HEK293T (cell line): ENCODE results near the gene SMIM36.
"Not testable (repeated sequence)": the region's sequence is repeated elsewhere in the genome, so short reads cannot be mapped to it uniquely, and the experiment has no call there.

ENCODE experiments used
- CTCF ChIA-PET: fragments of 350-600 bp; formaldehyde crosslinking; extraction: SDS; loops from one replicate; lab custom pipeline; 2021; ENCODE audit warnings: antibody characterized with exemption, inconsistent platforms; lab: Yijun Ruan, JAX
- POLR2A ChIA-PET: fragments of 350-600 bp; formaldehyde crosslinking; extraction: SDS; loops from one replicate; lab custom pipeline; 2020; ENCODE audit warnings: antibody characterized with exemption, inconsistent platforms; lab: Yijun Ruan, JAX
- DNase-seq: peaks from one replicate; pipeline ENCODE4 v3.0.0; 2012; ENCODE audit warnings: mixed read lengths; ENCODE audit errors: extremely low spot score
- ARNT ChIP-seq: fragments of 450-650 bp; IDR thresholded peaks from 2 replicates; pipeline ENCODE4 v1.6.1; 2017; ENCODE audit warnings: mild to moderate bottlenecking
- BHLHE40 ChIP-seq: fragments of 450-650 bp; IDR thresholded peaks from 2 replicates; pipeline ENCODE4 v1.6.1; 2016; ENCODE audit warnings: mild to moderate bottlenecking, moderate library complexity, borderline replicate concordance
- CTBP1 ChIP-seq: fragments of 450-650 bp; IDR thresholded peaks from 2 replicates; pipeline ENCODE4 v1.6.1; 2016; ENCODE audit warnings: borderline replicate concordance
- ELF4 ChIP-seq: fragments of 450-650 bp; IDR thresholded peaks from 2 replicates; pipeline ENCODE4 v1.6.1; 2017; ENCODE audit warnings: antibody characterized with exemption
- FOXA1 ChIP-seq: fragments of 450-650 bp; IDR thresholded peaks from 2 replicates; pipeline ENCODE4 v1.6.1; 2016; ENCODE audit warnings: mild to moderate bottlenecking
- FOXK2 ChIP-seq: fragments of 450-650 bp; IDR thresholded peaks from 2 replicates; pipeline ENCODE4 v1.6.1; 2016; ENCODE audit warnings: mild to moderate bottlenecking
- FOXM1 ChIP-seq: fragments of 450-650 bp; IDR thresholded peaks from 2 replicates; pipeline ENCODE4 v1.6.1; 2017; ENCODE audit warnings: mild to moderate bottlenecking, borderline replicate concordance
- HDGF ChIP-seq: fragments of 450-650 bp; IDR thresholded peaks from 2 replicates; pipeline ENCODE4 v1.6.1; 2017; ENCODE audit warnings: antibody characterized with exemption, borderline replicate concordance
- L3MBTL2 ChIP-seq: fragments of 450-650 bp; conservative IDR thresholded peaks from 2 replicates; pipeline ENCODE4 v1.6.1; 2016; ENCODE audit warnings: mild to moderate bottlenecking
- LEF1 ChIP-seq: fragments of 450-650 bp; IDR thresholded peaks from 2 replicates; pipeline ENCODE4 v1.6.1; 2017; ENCODE audit warnings: mild to moderate bottlenecking, borderline replicate concordance
- NFRKB ChIP-seq: fragments of 450-650 bp; IDR thresholded peaks from 2 replicates; pipeline ENCODE4 v1.6.1; 2016; ENCODE audit warnings: mild to moderate bottlenecking, moderate library complexity
- SP1 ChIP-seq: fragments of 450-650 bp; IDR thresholded peaks from 2 replicates; pipeline ENCODE4 v1.6.1; 2017
- SUZ12 ChIP-seq: fragments of 450-650 bp; IDR thresholded peaks from 2 replicates; pipeline ENCODE4 v1.6.1; 2016; ENCODE audit warnings: mild to moderate bottlenecking
- TARDBP ChIP-seq: fragments of 450-650 bp; IDR thresholded peaks from 2 replicates; pipeline ENCODE4 v1.6.1; 2016
- ZNF384 ChIP-seq: fragments of 450-650 bp; IDR thresholded peaks from 2 replicates; pipeline ENCODE4 v1.6.1; 2016
- TF ChIP-seq, protein P1 (sequence below): fragments of 450-650 bp; IDR thresholded peaks from 2 replicates; pipeline ENCODE4 v1.6.1; 2016

Gene SMIM36

DNA sequence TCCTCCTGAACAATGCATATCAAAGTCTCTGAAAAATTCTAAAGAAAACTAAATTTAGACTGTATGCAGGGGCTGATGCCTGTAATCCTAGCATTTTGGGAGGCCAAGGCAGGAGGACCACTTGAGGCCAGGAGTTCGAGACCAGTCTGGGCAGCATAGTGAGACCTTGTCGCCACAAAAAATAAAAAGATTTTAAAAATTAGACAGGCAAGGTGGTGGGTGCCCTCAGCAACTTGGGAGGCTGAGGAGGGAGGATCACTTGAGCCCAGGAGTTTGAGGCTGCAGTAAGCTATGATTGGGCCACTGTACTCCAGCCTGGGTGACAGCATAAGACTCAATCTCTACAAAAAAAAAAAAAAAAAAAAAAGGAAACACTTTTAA, 59.5 kb downstream of the SMIM36 start:
- ChIA-PET CTCF (no interaction called here), POLR2A (no interaction called here)
- TF ChIP-seq SUZ12 = no peak
- TF ChIP-seq, protein P1, sequence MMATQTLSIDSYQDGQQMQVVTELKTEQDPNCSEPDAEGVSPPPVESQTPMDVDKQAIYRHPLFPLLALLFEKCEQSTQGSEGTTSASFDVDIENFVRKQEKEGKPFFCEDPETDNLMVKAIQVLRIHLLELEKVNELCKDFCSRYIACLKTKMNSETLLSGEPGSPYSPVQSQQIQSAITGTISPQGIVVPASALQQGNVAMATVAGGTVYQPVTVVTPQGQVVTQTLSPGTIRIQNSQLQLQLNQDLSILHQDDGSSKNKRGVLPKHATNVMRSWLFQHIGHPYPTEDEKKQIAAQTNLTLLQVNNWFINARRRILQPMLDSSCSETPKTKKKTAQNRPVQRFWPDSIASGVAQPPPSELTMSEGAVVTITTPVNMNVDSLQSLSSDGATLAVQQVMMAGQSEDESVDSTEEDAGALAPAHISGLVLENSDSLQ = no peak
- no peak for TF ChIP-seq TARDBP
- TF ChIP-seq CTBP1 = no peak
- DNase-seq = no peak

DNA sequence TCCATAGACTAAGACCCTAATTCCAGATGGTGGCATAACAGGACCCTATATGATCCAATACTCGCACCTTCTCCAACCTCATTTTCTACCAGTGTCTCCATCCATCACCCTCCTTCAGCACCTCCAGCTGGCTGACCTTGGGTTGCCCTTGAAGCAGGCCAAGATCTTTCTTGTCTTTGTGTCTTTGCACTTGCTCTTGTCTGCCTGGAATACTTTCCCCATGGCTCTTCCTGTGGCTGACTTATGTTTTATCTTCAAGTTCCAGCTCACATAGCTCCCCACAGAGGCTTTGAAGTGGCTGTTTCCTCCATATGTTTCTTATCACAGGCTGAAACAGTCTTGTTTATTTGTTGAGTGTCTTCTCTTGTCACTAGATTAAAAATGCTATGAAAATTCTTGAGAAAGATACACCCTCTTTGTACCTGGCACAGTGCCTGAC, 60.0 kb downstream of the SMIM36 start:
- ChIA-PET CTCF (no interaction called here), POLR2A (no interaction called here)
- DNase-seq = no peak
- TF ChIP-seq FOXK2 (no peak), NFRKB (no peak), FOXA1 (no peak), SP1 (no peak), HDGF (no peak), CTBP1 (no peak), ARNT (no peak), TARDBP (no peak), SUZ12 (no peak), L3MBTL2 (no peak)
- TF ChIP-seq, protein P1 = no peak

DNA sequence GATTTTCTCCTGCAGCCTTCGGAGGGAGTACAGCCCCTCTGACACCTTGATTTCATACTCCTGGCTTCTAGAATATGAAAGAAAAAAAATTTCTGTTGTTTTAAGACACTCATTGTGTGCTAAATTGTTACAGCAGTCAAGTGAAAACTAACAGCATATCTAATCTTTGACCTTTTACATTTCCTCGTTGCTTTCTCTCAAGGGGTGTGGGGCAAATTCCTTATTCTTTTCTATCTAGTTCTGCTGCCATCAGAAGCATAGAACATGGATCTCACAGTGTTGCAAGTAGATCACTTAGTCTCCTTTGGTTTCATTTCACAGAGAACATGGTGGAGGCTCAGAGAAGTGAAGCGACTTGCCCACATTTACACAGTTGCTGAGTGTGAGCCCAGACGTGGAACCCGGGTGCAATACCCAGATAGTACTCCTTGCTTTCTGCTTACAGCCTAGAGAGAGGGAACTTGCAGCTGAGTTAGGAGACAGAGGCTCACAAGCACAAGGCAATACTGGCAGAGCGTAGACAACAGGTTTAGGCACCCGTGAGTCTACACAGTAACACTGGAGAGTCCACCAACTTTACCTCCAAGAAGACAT, 60.9 kb downstream of the SMIM36 start:
- no peak for TF ChIP-seq NFRKB
- no peak for TF ChIP-seq SUZ12
- no peak for TF ChIP-seq FOXK2
- TF ChIP-seq LEF1 = no peak
- TF ChIP-seq L3MBTL2 = no peak
- TF ChIP-seq TARDBP = no peak
- DNase-seq = no peak
- ChIA-PET POLR2A (no interaction called here), CTCF (no interaction called here)

DNA sequence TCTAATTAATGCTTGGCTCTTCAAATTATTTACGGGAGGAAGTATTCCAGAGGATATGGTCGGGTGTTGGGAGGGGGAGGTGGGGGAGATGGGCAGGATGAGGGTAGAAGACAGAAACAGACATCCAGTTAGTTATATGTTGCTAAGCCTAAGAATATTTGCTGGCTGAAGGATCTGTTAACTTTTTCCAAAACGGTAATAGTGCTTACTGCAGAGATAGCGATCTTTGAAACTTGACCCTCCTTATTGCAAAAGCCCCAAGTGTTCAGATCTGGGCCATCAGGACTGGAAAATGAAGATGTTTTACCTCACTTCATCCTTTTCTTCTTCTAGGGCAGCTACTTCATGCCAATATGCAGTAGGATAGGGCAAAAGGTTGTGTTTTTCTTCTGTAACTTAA, 62.6 kb downstream of the SMIM36 start:
- DNase-seq = no peak
- ChIA-PET CTCF (interaction anchor here (0.6 kb wide), 1 partner anchor 287 kb away, joined by 3 read pairs; no protein-coding TSS in a partner anchor), POLR2A (no interaction called here)
- TF ChIP-seq, protein P1 = no peak
- no peak for TF ChIP-seq SUZ12
- TF ChIP-seq LEF1 = no peak

DNA sequence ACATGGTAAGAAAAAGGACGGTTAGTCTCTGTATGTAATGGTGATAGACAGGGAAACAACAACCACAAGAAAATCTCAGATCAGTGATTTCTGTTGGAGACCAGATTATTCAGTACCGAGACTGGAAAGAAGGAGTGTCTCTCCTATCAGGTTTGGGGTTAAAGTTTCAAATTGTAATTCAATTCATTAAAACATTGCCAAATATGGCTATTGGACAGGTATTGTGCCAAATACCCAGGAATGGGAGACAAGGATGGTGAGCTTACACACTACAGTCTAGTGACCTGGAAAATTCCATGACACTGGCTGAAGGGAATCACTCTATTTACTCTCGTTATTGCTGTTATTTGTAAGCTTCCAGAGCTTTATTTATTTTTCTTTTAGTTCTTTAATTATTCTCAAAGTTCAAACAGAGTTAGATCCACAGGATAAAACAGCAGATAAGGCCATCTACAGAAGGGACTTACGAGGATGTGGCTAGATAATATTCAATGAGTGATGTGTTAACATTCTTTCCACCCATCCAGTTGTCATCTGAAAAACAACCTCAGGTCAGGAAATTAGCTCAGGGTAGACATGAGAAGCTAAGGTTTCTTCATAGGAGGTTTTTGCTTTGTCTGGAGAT, 64.6 kb downstream of the SMIM36 start:
- CTCF ChIA-PET = no interaction called here
- POLR2A ChIA-PET = no interaction called here
- no peak for DNase-seq
- TF ChIP-seq ZNF384 (no peak), LEF1 (no peak)

DNA sequence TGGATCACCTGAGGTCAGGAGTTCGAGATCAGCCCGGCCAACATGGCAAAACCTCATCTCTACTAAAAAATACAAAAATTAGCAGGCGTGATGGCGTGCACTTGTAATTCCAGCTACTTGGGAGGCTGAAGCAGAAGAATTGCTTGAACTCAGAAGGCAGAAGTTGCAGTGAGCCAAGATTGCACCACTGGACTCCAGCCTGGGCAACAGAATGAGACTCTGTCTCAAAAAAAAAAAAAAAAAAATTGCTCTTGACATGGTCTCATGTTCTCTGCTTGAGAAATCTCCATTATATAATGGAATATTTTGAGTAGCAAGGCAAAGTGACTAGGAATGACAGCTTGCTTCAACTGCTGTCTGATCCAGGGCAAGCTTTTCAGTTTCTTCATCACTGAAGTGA, 65.2 kb downstream of the SMIM36 start:
- CTCF ChIA-PET, DNase-seq, POLR2A ChIA-PET: not testable (repeated sequence)

DNA sequence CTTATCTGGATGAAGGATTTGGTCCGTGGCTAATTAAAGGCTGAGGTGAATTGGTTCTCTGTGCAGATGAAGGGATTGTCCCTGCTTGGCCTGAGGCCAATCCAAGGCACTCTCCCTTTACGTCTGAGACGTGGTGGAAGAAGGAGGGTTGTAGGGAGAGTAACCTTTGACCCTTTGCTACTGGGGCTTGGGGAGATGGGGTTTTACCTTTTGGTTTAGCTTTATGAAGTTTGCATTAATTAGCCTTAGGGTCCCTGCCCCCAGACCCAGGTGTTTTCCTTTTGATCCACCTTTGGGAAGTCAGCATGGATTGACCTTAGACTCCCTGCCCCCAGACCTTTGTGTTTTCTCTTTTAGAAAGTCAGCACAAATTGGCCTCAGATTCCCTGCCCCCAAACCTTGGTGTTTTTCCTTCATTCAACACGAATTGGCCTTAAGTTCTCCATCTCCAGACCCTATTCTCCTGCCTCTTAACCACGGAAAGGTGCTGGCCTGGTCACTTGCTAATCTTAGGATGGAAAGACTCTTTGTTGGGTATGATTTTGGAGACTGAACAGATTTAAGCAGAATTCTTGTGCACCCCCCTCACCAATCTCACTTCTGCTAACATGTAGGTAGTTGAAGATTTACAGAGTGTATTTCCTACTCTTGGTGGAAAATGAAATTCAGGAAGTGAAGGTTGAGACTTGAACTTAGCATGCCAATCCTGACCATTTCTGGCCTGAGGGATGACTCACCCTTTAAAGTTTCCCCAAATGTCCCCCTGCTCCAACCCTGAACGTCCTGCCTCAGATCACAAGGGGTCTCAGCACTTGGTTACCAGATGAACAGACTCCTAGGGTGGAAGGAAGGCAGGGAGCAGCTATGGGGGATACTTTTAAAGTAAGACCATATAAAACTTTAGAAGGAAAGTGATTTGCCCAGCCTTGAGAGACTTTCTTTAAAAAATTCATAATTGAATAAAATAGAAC, 66.5 kb downstream of the SMIM36 start:
- CTCF ChIA-PET = no interaction called here
- TF ChIP-seq ELF4 (no peak), SUZ12 (no peak), TARDBP (no peak), NFRKB (no peak), HDGF (no peak), FOXM1 (no peak), ARNT (no peak), ZNF384 (no peak), LEF1 (no peak), CTBP1 (no peak), FOXA1 (no peak), BHLHE40 (no peak), SP1 (no peak), FOXK2 (no peak), L3MBTL2 (no peak)
- TF ChIP-seq, protein P1 = no peak
- no peak for DNase-seq
- POLR2A ChIA-PET = no interaction called here
